ENCODE results near the gene PTPRK.

Gene PTPRK

GRCh38 chr6:128062882-128063603 lies 457.4 kb downstream of the PTPRK start:
- no peak for DNase-seq

DNA sequence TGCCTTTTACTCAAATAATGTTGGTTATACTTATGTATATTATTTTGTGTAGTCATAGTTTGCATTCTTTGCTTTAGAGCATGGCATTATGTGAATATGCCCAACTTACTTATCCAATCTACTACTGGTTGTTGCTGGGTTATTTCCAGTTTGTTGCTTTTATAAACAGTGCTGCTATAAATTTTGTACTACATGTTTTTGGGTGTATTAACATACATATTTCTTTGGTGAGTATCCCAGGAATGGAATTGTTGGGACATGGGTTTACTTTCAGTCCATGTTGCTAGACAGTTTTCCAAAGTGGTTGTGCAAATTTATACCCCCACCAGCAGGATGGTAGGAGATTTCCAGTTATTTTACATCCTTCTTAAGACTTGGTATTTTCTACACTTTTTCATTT lies 462.5 kb downstream of the PTPRK start:
- DNase-seq, result no peak

- DNase-seq, result no peak
These were observed 462.9 kb downstream of the PTPRK start for GRCh38 chr6:128057541-128057940.

GRCh38 chr6:128053109-128053508 lies 467.3 kb downstream of the PTPRK start:
- no peak for DNase-seq

DNA sequence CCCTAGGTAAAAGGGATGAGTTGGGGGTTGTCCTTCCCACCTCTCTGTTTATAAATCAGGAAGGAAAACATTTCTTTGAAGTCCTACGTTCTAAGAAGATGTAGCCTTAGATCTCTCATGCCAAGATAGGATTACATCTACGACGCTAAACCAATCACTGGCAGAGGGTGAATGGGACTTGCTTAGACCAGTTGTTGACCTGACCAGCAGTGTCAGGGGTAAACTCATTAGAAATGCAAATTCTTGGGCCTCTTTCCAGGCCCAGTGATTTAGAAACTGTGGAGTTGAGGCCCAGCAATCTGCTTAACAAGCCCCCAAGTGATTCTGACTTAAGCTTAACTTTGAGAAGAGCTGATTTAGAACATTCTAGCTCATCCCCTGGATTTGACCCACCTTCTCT lies 472.4 kb downstream of the PTPRK start:
- no peak for DNase-seq

GRCh38 chr6:128046033-128046432 lies 474.4 kb downstream of the PTPRK start:
- DNase-seq, result no peak

- DNase-seq, result no peak
These were observed 480.9 kb downstream of the PTPRK start for GRCh38 chr6:128039543-128039942.

GRCh38 chr6:128036808-128037570 lies 483.4 kb downstream of the PTPRK start:
- DNase-seq, result no peak

DNA sequence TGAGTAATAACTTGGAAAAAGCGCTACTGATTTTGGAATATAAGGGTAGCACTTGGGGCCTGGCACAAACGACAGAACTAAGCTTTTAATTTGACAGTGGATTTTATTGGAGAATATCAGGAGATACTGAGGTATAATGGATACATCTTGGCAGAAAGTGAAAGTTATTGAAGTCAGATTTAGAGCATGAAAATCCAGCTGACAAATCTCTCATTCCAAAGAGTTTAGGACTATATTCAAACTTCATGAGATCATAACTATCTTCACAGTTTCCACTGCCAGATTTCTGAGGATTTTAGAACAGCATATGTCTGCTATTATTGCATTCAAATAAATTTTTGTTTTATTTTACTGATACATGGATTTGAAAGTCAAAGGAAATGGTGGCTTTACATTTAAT lies 487.2 kb downstream of the PTPRK start:
- no peak for DNase-seq

DNA sequence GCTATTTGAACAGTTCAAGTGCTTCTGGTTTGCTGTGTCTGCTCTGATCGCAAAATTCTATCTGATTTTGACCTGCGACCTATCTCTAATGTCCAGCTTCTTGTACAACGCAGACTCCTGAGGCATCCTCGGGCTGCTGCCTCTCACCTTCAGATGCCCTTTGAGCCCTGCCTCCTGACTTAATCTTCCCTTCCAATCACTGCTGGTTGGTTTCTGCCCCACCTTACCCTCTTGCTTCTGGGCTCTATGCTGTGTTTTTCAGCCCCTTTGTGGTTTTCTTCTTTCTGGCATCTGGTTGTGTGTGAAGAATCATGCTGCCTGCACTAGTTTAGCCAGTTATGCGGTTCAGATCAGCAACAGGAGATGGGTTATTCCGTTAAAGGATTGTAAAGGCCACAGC lies 488.4 kb downstream of the PTPRK start:
- DNase-seq, result no peak

DNA sequence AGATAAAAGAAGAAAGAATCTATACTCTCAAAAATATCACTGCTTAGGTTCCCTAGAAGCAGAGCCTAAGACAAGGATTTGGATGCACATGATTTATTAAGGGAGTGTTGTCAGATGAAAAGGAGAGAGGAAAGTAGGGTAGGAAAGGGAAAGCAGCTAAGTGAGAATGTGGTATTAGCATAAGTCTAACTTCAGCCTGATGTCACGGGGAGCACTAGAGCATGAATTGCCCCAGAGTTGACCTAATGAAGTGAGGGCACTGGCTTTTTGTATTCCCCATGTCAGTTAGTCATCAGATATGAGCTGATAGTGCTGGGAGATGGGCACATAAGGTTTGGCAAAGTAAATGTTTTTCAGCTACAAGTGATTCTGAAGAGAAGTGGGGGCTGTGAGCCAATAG lies 490.6 kb downstream of the PTPRK start:
- no peak for DNase-seq

DNA sequence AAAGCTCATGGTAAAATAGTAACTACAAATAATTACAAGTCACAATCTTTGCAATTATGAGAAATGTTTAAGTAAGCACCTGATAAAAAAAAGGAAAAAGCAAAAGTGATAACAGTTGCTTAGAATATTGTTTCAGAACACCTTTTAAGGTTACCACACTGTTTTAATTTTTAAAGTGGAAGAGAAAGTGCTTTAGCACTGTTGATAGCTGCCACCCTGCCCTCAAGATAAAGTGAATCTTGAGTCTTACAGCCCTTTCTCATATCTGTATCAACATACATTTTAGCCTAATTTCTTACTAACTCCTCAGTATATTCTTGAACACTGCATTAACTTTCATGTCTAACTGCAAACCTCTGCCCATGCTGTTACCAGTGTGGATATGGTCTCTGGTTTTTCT lies 492.2 kb downstream of the PTPRK start:
- no peak for DNase-seq

- DNase-seq, result no peak
These were observed 494.9 kb downstream of the PTPRK start for GRCh38 chr6:128025478-128025877.

DNA sequence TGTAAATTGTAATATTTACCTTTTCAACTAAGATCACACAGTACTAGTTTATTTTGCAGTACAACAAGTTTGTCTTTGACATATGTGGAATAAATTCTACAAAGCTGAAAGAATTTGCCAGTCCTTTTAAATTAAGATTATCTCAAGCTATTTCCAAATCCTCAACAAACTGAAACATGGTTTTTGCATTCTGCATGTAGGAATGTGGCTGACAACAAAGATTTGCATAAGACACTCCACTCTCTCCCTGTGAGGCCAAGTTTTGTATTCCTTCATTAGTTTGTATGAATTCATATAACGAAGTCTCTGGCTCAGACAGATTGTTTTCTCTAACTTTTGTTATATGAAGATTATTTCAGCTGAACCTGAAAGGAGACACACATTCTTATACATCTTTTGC lies 495.4 kb downstream of the PTPRK start:
- DNase-seq, result no peak

DNA sequence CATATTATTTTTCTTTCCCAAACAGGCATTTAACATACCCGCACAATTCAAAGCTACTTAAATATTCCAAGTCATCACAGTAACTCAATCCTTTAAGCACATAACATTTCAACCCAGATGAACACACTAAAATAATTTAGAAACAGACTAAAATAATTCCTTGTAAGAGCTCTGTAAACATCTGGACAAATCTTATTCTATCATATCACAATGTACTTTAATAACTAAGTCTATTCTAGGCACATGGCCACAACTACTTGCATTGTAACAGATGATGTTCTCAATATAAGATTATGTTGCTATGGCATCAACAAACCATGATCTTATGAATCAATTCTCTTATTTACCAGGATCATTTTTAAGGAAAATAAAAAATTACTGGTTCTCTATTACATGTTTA lies 496.4 kb downstream of the PTPRK start:
- DNase-seq, result no peak

- no peak for DNase-seq
These were observed 501.6 kb downstream of the PTPRK start for GRCh38 chr6:128018821-128019220.

GRCh38 chr6:128017288-128017687 lies 503.1 kb downstream of the PTPRK start:
- DNase-seq, result no peak

DNA sequence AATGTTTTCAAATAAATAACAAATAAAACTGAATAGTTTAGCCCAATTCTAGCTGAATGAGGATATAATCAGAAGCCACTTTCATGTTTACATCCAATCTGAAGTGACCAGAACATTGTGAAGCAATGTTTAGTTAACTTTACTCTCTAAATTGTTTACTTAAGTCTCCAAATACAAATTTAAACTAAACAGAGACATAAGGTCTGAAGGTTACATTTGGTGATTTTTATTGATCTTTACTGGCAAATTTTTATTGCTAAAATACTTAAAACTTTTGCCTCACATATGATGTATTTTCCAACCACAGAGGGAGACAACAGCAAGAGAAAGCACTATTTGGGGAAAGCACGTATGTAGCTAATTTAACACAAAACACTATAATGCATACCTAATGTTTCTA lies 512.7 kb downstream of the PTPRK start:
- no peak for DNase-seq

DNA sequence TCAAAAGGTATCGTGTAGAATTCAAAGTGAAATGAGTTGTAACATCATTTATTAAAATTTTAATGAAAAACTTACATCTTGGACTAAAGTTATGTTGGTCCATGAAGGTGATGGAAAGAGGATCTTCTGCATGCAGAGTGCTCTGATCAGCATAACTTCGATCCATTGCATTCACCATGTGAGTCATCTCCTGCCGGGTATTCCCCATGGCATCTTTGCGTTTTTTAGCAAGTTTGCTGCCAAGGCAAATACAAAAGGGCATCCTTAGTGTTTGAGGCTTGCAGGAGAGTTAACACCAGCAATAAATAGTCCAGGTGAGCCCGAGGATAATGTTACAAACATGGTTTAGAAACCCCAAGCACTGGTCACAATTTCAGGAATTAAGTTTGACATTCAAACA lies 515.4 kb downstream of the PTPRK start:
- no peak for DNase-seq

DNA sequence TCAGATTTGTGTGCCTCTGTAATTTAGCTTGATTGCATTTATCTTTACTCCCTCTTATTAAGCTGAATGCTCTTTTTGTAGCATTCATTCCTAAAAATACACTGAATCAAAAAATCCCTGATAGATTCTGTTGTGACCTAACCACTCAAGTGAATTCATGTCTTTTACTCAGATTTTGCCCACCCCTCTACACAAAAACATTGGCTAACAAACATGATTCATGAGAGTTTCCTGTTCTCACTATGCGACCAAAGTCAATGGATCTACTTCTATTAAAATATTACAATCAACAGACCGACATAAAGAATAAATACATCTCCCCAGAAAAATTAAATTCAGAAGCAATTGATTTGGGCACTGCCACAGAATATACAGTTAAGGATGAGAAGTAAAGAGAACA lies 520.0 kb downstream of the PTPRK start:
- DNase-seq, result no peak

GRCh38 chr6:127998985-127999384 lies 521.4 kb downstream of the PTPRK start:
- no peak for DNase-seq

- no peak for DNase-seq
These were observed 522.8 kb downstream of the PTPRK start for GRCh38 chr6:127997496-127998164.

GRCh38 chr6:127996925-127997324 lies 523.5 kb downstream of the PTPRK start:
- DNase-seq, result no peak

DNA sequence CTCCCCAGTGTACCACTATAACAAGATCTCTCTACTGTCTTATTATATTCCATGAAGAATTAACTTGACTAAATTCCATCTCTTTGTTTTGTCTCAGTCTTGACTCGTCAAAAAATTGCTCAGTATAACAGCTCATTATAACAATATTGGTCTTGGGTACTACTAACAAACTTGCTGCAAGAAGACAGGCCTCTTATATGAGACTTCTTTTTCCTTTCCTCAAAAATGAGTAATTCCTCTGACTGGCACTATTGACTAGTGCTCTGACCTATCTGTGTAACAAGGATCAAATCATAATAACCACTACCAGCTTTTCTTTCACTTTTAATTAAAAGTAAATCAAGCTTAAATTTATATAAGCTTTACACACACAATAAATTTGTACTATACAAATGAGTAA lies 528.3 kb downstream of the PTPRK start:
- no peak for DNase-seq
